ENCODE results near the gene CNOT6.
"Not testable (repeated sequence)": the region's sequence is repeated elsewhere in the genome, so short reads cannot be mapped to it uniquely, and the experiment has no call there.

The CNOT6 gene

GRCh38 chr5:180494060-180494509 lies at the start of gene CNOT6:
CNOT6 (plus strand) TSS chr5:180494379; CDS start chr5:180529277, 34,898 bp downstream.
- Mint-ChIP-seq H3K9me3 (no peaks in the 10 kb centered on the region), H3K36me3 (ENCODE audit: low read depth) (peaks cover 12% of the 10 kb centered on the region), H3K27ac (peak within 1 kb of the TSS; percentile 96), H3K4me3 (peak within 1 kb of the TSS; percentile 93), H3K4me1 (ENCODE audit: low read depth) (peaks cover 37% of the 10 kb centered on the region), H3K27me3 (no peaks in the 10 kb centered on the region)

GRCh38 chr5:180454752-180455151 lies 39.4 kb upstream of the CNOT6 start:
- no peaks in the 10 kb centered on the region for H3K36me3 Mint-ChIP-seq (ENCODE audit: low read depth)
- no peak overlapping the region for H3K4me3 Mint-ChIP-seq
- H3K27ac Mint-ChIP-seq: no peak overlapping the region
- H3K27me3 Mint-ChIP-seq: peaks cover 32% of the 10 kb centered on the region
- no peaks in the 10 kb centered on the region for H3K9me3 Mint-ChIP-seq
- H3K4me1 Mint-ChIP-seq (ENCODE audit: low read depth): no peaks in the 10 kb centered on the region

- Mint-ChIP-seq H3K9me3 (no peaks in the 10 kb centered on the region), H3K27me3 (peaks cover 20% of the 10 kb centered on the region), H3K36me3 (ENCODE audit: low read depth) (no peaks in the 10 kb centered on the region), H3K27ac (no peak overlapping the region), H3K4me3 (no peak overlapping the region), H3K4me1 (ENCODE audit: low read depth) (no peaks in the 10 kb centered on the region)
These were observed 38.3 kb upstream of the CNOT6 start for GRCh38 chr5:180455872-180456271.

- Mint-ChIP-seq H3K27me3 (peaks cover 11% of the 10 kb centered on the region), H3K36me3 (ENCODE audit: low read depth) (no peaks in the 10 kb centered on the region), H3K4me1 (ENCODE audit: low read depth) (no peaks in the 10 kb centered on the region), H3K4me3 (no peak overlapping the region), H3K27ac (no peak overlapping the region), H3K9me3 (no peaks in the 10 kb centered on the region)
These were observed 37.4 kb upstream of the CNOT6 start for GRCh38 chr5:180456792-180457191.

- H3K36me3 Mint-ChIP-seq (ENCODE audit: low read depth); H3K4me1 Mint-ChIP-seq (ENCODE audit: low read depth); H3K27me3 Mint-ChIP-seq; H3K27ac Mint-ChIP-seq; H3K9me3 Mint-ChIP-seq; H3K4me3 Mint-ChIP-seq: not testable (repeated sequence)
These were observed 35.1 kb upstream of the CNOT6 start for GRCh38 chr5:180458852-180459673.

- not testable (repeated sequence) for H3K4me1 Mint-ChIP-seq (ENCODE audit: low read depth); H3K27me3 Mint-ChIP-seq; H3K27ac Mint-ChIP-seq; H3K9me3 Mint-ChIP-seq; H3K36me3 Mint-ChIP-seq (ENCODE audit: low read depth); H3K4me3 Mint-ChIP-seq
These were observed 34.5 kb upstream of the CNOT6 start for GRCh38 chr5:180459674-180460142.

GRCh38 chr5:180460834-180461233 lies 33.3 kb upstream of the CNOT6 start:
- Mint-ChIP-seq H3K27me3 (no peaks in the 10 kb centered on the region), H3K36me3 (ENCODE audit: low read depth) (no peaks in the 10 kb centered on the region), H3K27ac (no peak overlapping the region), H3K4me3 (no peak overlapping the region), H3K9me3 (no peaks in the 10 kb centered on the region), H3K4me1 (ENCODE audit: low read depth) (no peaks in the 10 kb centered on the region)

- no peaks in the 10 kb centered on the region for H3K4me1 Mint-ChIP-seq (ENCODE audit: low read depth)
- H3K36me3 Mint-ChIP-seq (ENCODE audit: low read depth): no peaks in the 10 kb centered on the region
- no peaks in the 10 kb centered on the region for H3K27me3 Mint-ChIP-seq
- no peak overlapping the region for H3K27ac Mint-ChIP-seq
- no peak overlapping the region for H3K4me3 Mint-ChIP-seq
- H3K9me3 Mint-ChIP-seq: no peaks in the 10 kb centered on the region
These were observed 32.9 kb upstream of the CNOT6 start for GRCh38 chr5:180461303-180461702.

GRCh38 chr5:180463216-180463900 lies 30.8 kb upstream of the CNOT6 start:
- no peak overlapping the region for H3K27ac Mint-ChIP-seq
- no peaks in the 10 kb centered on the region for H3K4me1 Mint-ChIP-seq (ENCODE audit: low read depth)
- H3K4me3 Mint-ChIP-seq: no peak overlapping the region
- H3K36me3 Mint-ChIP-seq (ENCODE audit: low read depth): no peaks in the 10 kb centered on the region
- no peaks in the 10 kb centered on the region for H3K9me3 Mint-ChIP-seq
- no peaks in the 10 kb centered on the region for H3K27me3 Mint-ChIP-seq

- H3K27ac Mint-ChIP-seq: no peak overlapping the region
- H3K4me3 Mint-ChIP-seq: no peak overlapping the region
- no peaks in the 10 kb centered on the region for H3K36me3 Mint-ChIP-seq (ENCODE audit: low read depth)
- H3K4me1 Mint-ChIP-seq (ENCODE audit: low read depth): no peaks in the 10 kb centered on the region
- H3K27me3 Mint-ChIP-seq: no peaks in the 10 kb centered on the region
- H3K9me3 Mint-ChIP-seq: no peaks in the 10 kb centered on the region
These were observed 30.1 kb upstream of the CNOT6 start for GRCh38 chr5:180463916-180464602.

GRCh38 chr5:180464603-180464970 lies 29.6 kb upstream of the CNOT6 start:
- Mint-ChIP-seq H3K4me1 (ENCODE audit: low read depth) (no peaks in the 10 kb centered on the region), H3K36me3 (ENCODE audit: low read depth) (no peaks in the 10 kb centered on the region)

GRCh38 chr5:180465052-180465451 lies 29.1 kb upstream of the CNOT6 start:
- not testable (repeated sequence) for H3K36me3 Mint-ChIP-seq (ENCODE audit: low read depth); H3K4me3 Mint-ChIP-seq; H3K27ac Mint-ChIP-seq; H3K4me1 Mint-ChIP-seq (ENCODE audit: low read depth); H3K27me3 Mint-ChIP-seq; H3K9me3 Mint-ChIP-seq

More at GRCh38 chr5:180464603-180464970, 29.6 kb upstream of the CNOT6 start:
- Mint-ChIP-seq H3K9me3 (no peaks in the 10 kb centered on the region), H3K4me3 (no peak overlapping the region), H3K27me3 (no peaks in the 10 kb centered on the region), H3K27ac (no peak overlapping the region)

- H3K36me3 Mint-ChIP-seq (ENCODE audit: low read depth): no peaks in the 10 kb centered on the region
- no peak overlapping the region for H3K4me3 Mint-ChIP-seq
- H3K27me3 Mint-ChIP-seq: no peaks in the 10 kb centered on the region
- H3K9me3 Mint-ChIP-seq: no peaks in the 10 kb centered on the region
- H3K27ac Mint-ChIP-seq: no peak overlapping the region
- H3K4me1 Mint-ChIP-seq (ENCODE audit: low read depth): no peaks in the 10 kb centered on the region
These were observed 27.9 kb upstream of the CNOT6 start for GRCh38 chr5:180466316-180466715.

- Mint-ChIP-seq H3K27ac (no peak overlapping the region), H3K36me3 (ENCODE audit: low read depth) (no peaks in the 10 kb centered on the region), H3K4me3 (no peak overlapping the region), H3K9me3 (no peaks in the 10 kb centered on the region), H3K4me1 (ENCODE audit: low read depth) (no peaks in the 10 kb centered on the region), H3K27me3 (no peaks in the 10 kb centered on the region)
These were observed 26.9 kb upstream of the CNOT6 start for GRCh38 chr5:180467028-180467975.

All from stimulated activated naive CD8-positive, alpha-beta T cell treated with anti-CD3 and anti-CD28 coated beads, Interleukin-15, Interleukin-2, amounts not matched to agents 100 ng/mL and 50 ng/mL, for 24 hours (primary cell).